Measurements from ENCODE around the gene PIK3R1. TPM values are rescaled to one million over a fixed set of nuclear protein-coding genes. Genes with fewer than 3 reads are reported as not detected.

Gene PIK3R1
- total and polyA plus RNA-seq, 10 donors, result 4.9 to 200 (median 108) TPM

GRCh38 chr5:68274847-68275651, 59.5 kb downstream of the PIK3R1 start:
- Histone ChIP-seq H3K4me3 (no peak overlapping the region), H3K36me3 (peaks cover 0 to 74% (median 36%) of the 10 kb centered on the region in 6 donors), H3K27me3 (replicated peaks in 1 of 7) (no peaks in the 10 kb centered on the region), H3K4me1 (peaks cover 15 to 99% (median 47%) of the 10 kb centered on the region in 6 donors), H3K27ac (peak overlapping the region; percentile 28 to 77 (median 57)), H3K9me3 (no peaks in the 10 kb centered on the region)
- DNase-seq, result no peak
- WGBS, 5 donors, result 39 to 62% (median 42%) methylated on average over 9 of the region's 9 CpGs
- intact Hi-C loops (cut with DNase I; ENCODE audit: low total_unique reads), result no loop called here
- TF ChIP-seq POLR2A (IDR thresholded peaks at IDR 0.05), result no peak
- TF ChIP-seq CTCF (IDR thresholded peaks at IDR 0.05 in 8 of 11, conservative IDR thresholded peaks at IDR 0.05 in 3 of 11), result no peak
- peak in 1 of 3 donors; percentile 94 for TF ChIP-seq POLR2AphosphoS5 (IDR thresholded peaks at IDR 0.05)

GRCh38 chr5:68276740-68277139, 61.2 kb downstream of the PIK3R1 start:
- H3K27me3 ChIP-seq (replicated peaks in 1 of 7), result no peaks in the 10 kb centered on the region
- H3K27ac ChIP-seq, result peak overlapping the region in 3 of 8 donors; percentile 58 to 77 (median 73)
- peaks cover 3 to 91% (median 48%) of the 10 kb centered on the region in 6 donors for H3K36me3 ChIP-seq
- intact Hi-C loops (cut with DNase I; ENCODE audit: low total_unique reads), result no loop called here
- no peak overlapping the region for H3K4me3 ChIP-seq
- H3K4me1 ChIP-seq, result peaks cover 4 to 82% (median 31%) of the 10 kb centered on the region in 6 donors
- TF ChIP-seq POLR2AphosphoS5 (IDR thresholded peaks at IDR 0.05) (peak in 1 of 3 donors; percentile 26), POLR2A (IDR thresholded peaks at IDR 0.05) (no peak)
- WGBS, 5 donors, result 88 to 96% (median 92%) methylated on average over 5 of the region's 5 CpGs
- DNase-seq, result no peak
- H3K9me3 ChIP-seq, result no peaks in the 10 kb centered on the region

GRCh38 chr5:68277431-68277830, 61.9 kb downstream of the PIK3R1 start:
- H3K27ac ChIP-seq, result peak overlapping the region in 3 of 8 donors; percentile 89
- DNase-seq, result no peak
- TF ChIP-seq POLR2A (IDR thresholded peaks at IDR 0.05) (no peak), POLR2AphosphoS5 (IDR thresholded peaks at IDR 0.05) (no peak), CTCF (IDR thresholded peaks at IDR 0.05 in 8 of 11, conservative IDR thresholded peaks at IDR 0.05 in 3 of 11) (no peak)
- H3K4me3 ChIP-seq, result no peak overlapping the region
- H3K27me3 ChIP-seq (replicated peaks in 1 of 7), result no peaks in the 10 kb centered on the region
- H3K4me1 ChIP-seq, result peaks cover 0 to 82% (median 29%) of the 10 kb centered on the region in 6 donors
- intact Hi-C loops (cut with DNase I; ENCODE audit: low total_unique reads), result no loop called here
- H3K9me3 ChIP-seq, result no peaks in the 10 kb centered on the region
- 80 to 89% (median 86%) methylated on average over 5 of the region's 5 CpGs for WGBS, 5 donors
- H3K36me3 ChIP-seq, result peaks cover 3 to 98% (median 55%) of the 10 kb centered on the region in 6 donors

GRCh38 chr5:68279984-68280383, 64.4 kb downstream of the PIK3R1 start:
- Histone ChIP-seq H3K4me1 (peaks cover 0 to 82% (median 28%) of the 10 kb centered on the region in 6 donors), H3K27ac (peak overlapping the region; percentile 59 to 89 (median 70)), H3K9me3 (no peaks in the 10 kb centered on the region), H3K4me3 (peak overlapping the region in 6 of 8 donors; percentile 8 to 73 (median 24)), H3K36me3 (peaks cover 3 to 100% (median 60%) of the 10 kb centered on the region in 6 donors), H3K27me3 (replicated peaks in 1 of 7) (no peaks in the 10 kb centered on the region)
- intact Hi-C loops (cut with DNase I; ENCODE audit: low total_unique reads), result no loop called here
- WGBS, 5 donors, result 63 to 77% (median 71%) methylated on average over 4 of the region's 4 CpGs
- no peak for DNase-seq
- TF ChIP-seq POLR2AphosphoS5 (IDR thresholded peaks at IDR 0.05) (peak in 1 of 3 donors; percentile 85), CTCF (IDR thresholded peaks at IDR 0.05 in 8 of 11, conservative IDR thresholded peaks at IDR 0.05 in 3 of 11) (no peak)
